Esophagus muscularis mucosa (tissue), 4 donors: ENCODE data around the gene ZMYM4. TPM values are rescaled to one million over a fixed set of nuclear protein-coding genes. Genes with fewer than 3 reads are reported as not detected.

Source experiments
- DNase-seq: peaks from one replicate; pipeline ENCODE4 v3.0.0-alpha.2; 2017; ENCODE audit errors: extremely low spot score
- H3K27ac ChIP-seq, 4 donors: fragments of 200-600 bp; sonication (generic); replicated peaks in 1 of 4; 1 replicate in 3 of 4; 2 replicates in 1 of 4; pipeline ENCODE4 v1.5.1; 2016 to 2019; ENCODE audit warnings: mild to moderate bottlenecking in 1 of 4
- H3K27me3 ChIP-seq, 4 donors: fragments of 200-600 bp; sonication (generic); one replicate each; pipeline versions ENCODE4 v1.5.1 to v1.6.0; 2016 to 2019
- H3K36me3 ChIP-seq, 4 donors: fragments of 200-600 bp; sonication (generic); one replicate each; pipeline ENCODE4 v1.5.1; 2016 to 2019
- H3K4me1 ChIP-seq, 4 donors: fragments of 200-600 bp; sonication (generic); one replicate each; pipeline ENCODE4 v1.5.1; 2016 to 2019
- H3K4me3 ChIP-seq, 4 donors: fragments of 200-600 bp; sonication (generic); 1 replicate in 2 of 4; 2 replicates in 2 of 4; pipeline ENCODE4 v1.5.1; 2016 to 2019; ENCODE audit warnings: mild to moderate bottlenecking in 4 of 4, moderate library complexity in 1 of 4
- H3K9me3 ChIP-seq, 4 donors: fragments of 200-600 bp; sonication (generic); 1 replicate in 3 of 4; 2 replicates in 1 of 4; pipeline ENCODE4 v1.5.1; 2016 to 2019
- EP300 ChIP-seq: sonication (generic); formaldehyde crosslinking; IDR thresholded peaks from one replicate; pipeline ENCODE4 v1.6.1; 2017; ENCODE audit warnings: antibody characterized with exemption
- POLR2A ChIP-seq: fragments of 450-650 bp; IDR thresholded peaks from one replicate; pipeline ENCODE4 v1.6.1; 2017; ENCODE audit warnings: antibody characterized with exemption, moderate library complexity, mild to moderate bottlenecking, low read depth
- POLR2AphosphoS5 ChIP-seq, 2 donors: sonication (generic); formaldehyde crosslinking; IDR thresholded peaks; one replicate each; pipeline ENCODE4 v1.6.1; 2017; ENCODE audit warnings: antibody characterized with exemption in 2 of 2
- WGBS: methylation state at CpG from one replicate; pipeline ENCODE4 v1.1.5; 2018; 5-methylcytosine and 5-hydroxymethylcytosine counted together
- intact Hi-C: fragments of 100-400 bp; cut with DNase I; formaldehyde crosslinking; loops from one replicate; pipeline ENCODE4 v1.15.1; 2023
- total RNA-seq, 4 donors: library from RNA; depleted of rRNA; stranded (reverse); fragments of >200 nt; gene quantifications; one replicate each; pipeline versions ENCODE4 v1.1.0 to v1.2.1, GENCODE V29; 2016
- TF ChIP-seq, protein P1 (sequence below), 3 experiments: fragments of 200-600 bp in 2 of 3; fragments of 450-650 bp in 1 of 3; sonication (generic) in 2 of 3; IDR thresholded peaks; one replicate each; pipeline ENCODE4 v1.5.1; 2017 to 2019; ENCODE audit warnings: antibody characterized with exemption in 3 of 3, mild to moderate bottlenecking in 2 of 3, moderate library complexity in 1 of 3

The ZMYM4 gene
- total RNA-seq, 4 donors from 2014 or later: 24.6 to 32.0 (median 27.3) TPM

DNA sequence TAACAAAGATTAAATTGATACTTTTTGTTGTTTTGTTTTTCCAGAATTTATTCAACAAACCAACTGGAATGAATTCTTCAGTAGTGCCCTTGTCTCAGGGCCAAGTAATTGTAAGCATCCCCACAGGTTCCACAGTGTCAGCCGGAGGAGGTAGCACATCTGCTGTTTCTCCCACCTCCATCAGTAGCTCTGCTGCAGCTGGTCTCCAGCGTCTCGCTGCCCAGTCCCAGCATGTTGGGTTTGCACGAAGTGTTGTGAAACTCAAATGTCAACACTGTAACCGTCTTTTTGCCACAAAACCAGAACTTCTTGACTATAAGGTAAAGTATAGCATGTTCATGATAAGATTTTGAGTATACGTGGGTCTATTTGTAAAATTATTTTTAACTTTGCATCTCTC, 118.5 kb downstream of the ZMYM4 start:
- intact Hi-C loops: no loop called here
- H3K36me3 ChIP-seq: peaks cover 32 to 63% (median 53%) of the 10 kb centered on the region in 4 donors
- H3K9me3 ChIP-seq: no peaks in the 10 kb centered on the region
- no peak overlapping the region for H3K4me3 ChIP-seq
- whole genome bisulfite sequencing: 68% methylated on average over 6 of the region's 6 CpGs
- no peaks in the 10 kb centered on the region for H3K27me3 ChIP-seq
- H3K27ac ChIP-seq: no peak overlapping the region
- no peaks in the 10 kb centered on the region for H3K4me1 ChIP-seq
- TF ChIP-seq POLR2AphosphoS5 (IDR thresholded peaks at IDR 0.05): no peak
- no peak for TF ChIP-seq POLR2A
- TF ChIP-seq, protein P1, sequence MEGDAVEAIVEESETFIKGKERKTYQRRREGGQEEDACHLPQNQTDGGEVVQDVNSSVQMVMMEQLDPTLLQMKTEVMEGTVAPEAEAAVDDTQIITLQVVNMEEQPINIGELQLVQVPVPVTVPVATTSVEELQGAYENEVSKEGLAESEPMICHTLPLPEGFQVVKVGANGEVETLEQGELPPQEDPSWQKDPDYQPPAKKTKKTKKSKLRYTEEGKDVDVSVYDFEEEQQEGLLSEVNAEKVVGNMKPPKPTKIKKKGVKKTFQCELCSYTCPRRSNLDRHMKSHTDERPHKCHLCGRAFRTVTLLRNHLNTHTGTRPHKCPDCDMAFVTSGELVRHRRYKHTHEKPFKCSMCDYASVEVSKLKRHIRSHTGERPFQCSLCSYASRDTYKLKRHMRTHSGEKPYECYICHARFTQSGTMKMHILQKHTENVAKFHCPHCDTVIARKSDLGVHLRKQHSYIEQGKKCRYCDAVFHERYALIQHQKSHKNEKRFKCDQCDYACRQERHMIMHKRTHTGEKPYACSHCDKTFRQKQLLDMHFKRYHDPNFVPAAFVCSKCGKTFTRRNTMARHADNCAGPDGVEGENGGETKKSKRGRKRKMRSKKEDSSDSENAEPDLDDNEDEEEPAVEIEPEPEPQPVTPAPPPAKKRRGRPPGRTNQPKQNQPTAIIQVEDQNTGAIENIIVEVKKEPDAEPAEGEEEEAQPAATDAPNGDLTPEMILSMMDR (IDR thresholded peaks at IDR 0.05): no peak
- no peak for TF ChIP-seq EP300
- DNase-seq: no peak

DNA sequence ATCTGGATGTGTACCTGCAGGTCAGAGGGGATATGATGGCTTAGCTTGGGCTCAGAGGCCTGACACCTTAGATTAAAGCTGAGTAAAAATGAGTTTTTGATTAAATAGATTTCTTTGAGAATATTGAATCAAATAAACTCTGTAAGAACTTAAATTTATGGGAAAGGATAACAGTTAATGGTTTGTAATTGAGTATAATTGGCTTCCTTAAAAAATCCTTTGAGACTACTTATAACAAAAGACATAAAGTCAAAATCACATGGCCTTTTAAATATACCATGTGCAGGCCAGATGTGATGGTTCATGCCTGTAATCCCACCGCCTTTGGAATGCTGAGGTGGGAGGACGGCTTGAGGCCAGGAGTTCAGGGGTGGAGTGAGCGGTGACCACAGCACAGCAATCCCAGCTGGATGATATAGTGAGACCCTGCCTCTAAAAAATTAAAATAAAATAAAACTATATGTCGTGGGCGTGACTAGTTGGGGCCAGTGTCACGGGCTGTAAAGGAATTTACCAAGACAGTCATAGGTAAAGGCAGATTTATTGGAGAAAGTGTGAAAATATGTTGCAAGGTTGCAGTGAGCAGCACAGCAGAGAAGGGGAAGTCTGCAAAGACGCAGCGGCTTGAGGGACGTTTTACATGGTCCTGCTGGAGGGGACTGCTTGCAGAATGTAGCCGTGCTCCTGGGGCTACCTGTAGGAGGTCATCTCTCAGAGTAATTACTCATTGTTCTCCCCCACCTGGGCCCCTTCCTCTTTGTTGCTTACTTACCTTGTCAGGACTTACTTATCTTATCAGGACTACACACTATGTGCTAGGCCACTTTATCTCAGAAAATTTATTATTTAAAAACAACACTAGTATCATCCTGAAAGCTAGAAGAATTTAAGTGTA, 122.3 kb downstream of the ZMYM4 start:
- Histone ChIP-seq H3K27ac (no peak overlapping the region), H3K27me3 (no peaks in the 10 kb centered on the region), H3K4me1 (no peaks in the 10 kb centered on the region), H3K9me3 (no peaks in the 10 kb centered on the region), H3K4me3 (no peak overlapping the region), H3K36me3 (peaks cover 35 to 91% (median 78%) of the 10 kb centered on the region in 4 donors)
- intact Hi-C loops: no loop called here
- no peak for TF ChIP-seq EP300
- TF ChIP-seq POLR2A: no peak
- TF ChIP-seq, protein P1 (IDR thresholded peaks at IDR 0.05): no peak
- TF ChIP-seq POLR2AphosphoS5 (IDR thresholded peaks at IDR 0.05): no peak
- no peak for DNase-seq
- WGBS: 85% methylated on average over 10 of the region's 10 CpGs

DNA sequence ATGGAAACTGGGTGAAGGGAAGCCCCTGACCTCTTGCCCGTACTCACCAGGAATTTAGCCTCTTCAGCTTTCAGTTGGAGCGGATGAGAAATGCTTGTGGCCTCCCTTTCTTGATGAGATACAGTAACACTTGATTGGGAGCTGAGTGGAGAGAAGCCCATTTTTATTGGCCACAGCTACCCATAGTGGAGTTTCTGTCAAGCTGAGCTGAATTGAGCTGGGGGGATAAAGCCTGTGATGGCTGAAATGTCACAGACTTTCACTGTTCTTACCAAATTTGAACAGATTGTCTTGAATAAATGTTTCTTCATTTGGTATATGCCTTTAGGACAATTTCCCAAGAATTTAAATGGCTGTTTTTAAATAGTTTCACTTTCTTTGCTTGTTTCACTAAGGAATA, 125.9 kb downstream of the ZMYM4 start:
- no peak for DNase-seq
- no peak for TF ChIP-seq EP300
- no peak for TF ChIP-seq POLR2A
- Histone ChIP-seq H3K4me3 (no peak overlapping the region), H3K9me3 (no peaks in the 10 kb centered on the region), H3K27me3 (no peaks in the 10 kb centered on the region), H3K27ac (no peak overlapping the region), H3K4me1 (no peaks in the 10 kb centered on the region), H3K36me3 (peaks cover 36 to 97% (median 80%) of the 10 kb centered on the region in 4 donors)
- 90% methylated on average over 2 of the region's 2 CpGs for WGBS
- intact Hi-C loops: no loop called here

DNA sequence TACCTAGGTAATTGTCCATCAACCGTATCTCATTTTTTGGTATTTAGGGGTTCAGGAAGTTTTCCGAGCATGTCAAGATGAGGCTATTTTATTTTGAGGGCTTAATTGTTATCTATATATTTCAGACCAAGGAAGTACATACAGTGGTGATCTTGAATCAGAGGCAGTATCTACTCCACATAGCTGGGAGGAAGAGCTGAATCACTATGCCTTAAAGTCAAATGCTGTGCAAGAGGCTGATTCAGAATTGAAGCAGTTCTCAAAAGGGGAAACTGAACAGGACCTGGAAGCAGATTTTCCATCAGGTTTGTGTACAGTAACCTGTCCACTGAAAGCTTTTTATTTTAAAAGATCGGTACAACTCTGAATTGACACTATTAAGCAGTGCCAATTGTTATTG, 130.2 kb downstream of the ZMYM4 start:
- H3K9me3 ChIP-seq: no peaks in the 10 kb centered on the region
- no peak for DNase-seq
- no peak overlapping the region for H3K4me3 ChIP-seq
- H3K27me3 ChIP-seq: no peaks in the 10 kb centered on the region
- no peaks in the 10 kb centered on the region for H3K4me1 ChIP-seq
- 92% methylated on average over 3 of the region's 3 CpGs for WGBS
- intact Hi-C loops: no loop called here
- TF ChIP-seq POLR2A (no peak), EP300 (no peak), POLR2AphosphoS5 (IDR thresholded peaks at IDR 0.05) (no peak)
- TF ChIP-seq, protein P1 (IDR thresholded peaks at IDR 0.05): no peak
- H3K36me3 ChIP-seq: peaks cover 36 to 94% (median 77%) of the 10 kb centered on the region in 4 donors
- H3K27ac ChIP-seq: no peak overlapping the region

DNA sequence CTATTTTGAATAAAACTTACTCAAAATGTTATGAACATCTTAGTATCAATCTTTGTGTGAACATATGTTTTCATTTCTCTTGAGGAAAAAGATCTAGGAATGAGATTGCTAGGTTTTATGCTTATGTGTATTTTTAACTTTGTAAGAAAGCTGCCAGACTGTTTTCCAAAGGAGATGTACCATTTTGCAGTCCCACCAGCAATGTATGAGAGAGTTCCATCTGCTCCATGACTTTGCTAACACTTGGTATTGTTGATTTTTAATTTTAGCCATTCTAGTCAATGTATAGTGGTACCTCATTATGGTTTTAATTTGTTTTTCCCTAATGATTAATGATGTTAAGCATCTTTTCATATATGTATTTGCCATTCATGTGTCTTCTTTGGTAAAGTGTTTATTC, 132.5 kb downstream of the ZMYM4 start:
- TF ChIP-seq, protein P1 (IDR thresholded peaks at IDR 0.05): no peak
- TF ChIP-seq POLR2A: no peak
- TF ChIP-seq EP300: no peak
- no peak for TF ChIP-seq POLR2AphosphoS5 (IDR thresholded peaks at IDR 0.05)
- Histone ChIP-seq H3K27me3 (no peaks in the 10 kb centered on the region), H3K27ac (no peak overlapping the region), H3K4me1 (no peaks in the 10 kb centered on the region), H3K9me3 (no peaks in the 10 kb centered on the region), H3K36me3 (peaks cover 37 to 91% (median 71%) of the 10 kb centered on the region in 4 donors), H3K4me3 (no peak overlapping the region)
- intact Hi-C loops: no loop called here
- no peak for DNase-seq
